ENCODE results near the gene ADPRM. TPM values are rescaled to one million over a fixed set of nuclear protein-coding genes. Genes with fewer than 3 reads are reported as not detected.
"Not testable (repeated sequence)": the region's sequence is repeated elsewhere in the genome, so short reads cannot be mapped to it uniquely, and the experiment has no call there.

ADPRM gene
- total and polyA plus RNA-seq, 7 donors, result 7.4 to 16.6 (median 11.4) TPM

- Histone ChIP-seq H3K9me3 (no peaks in the 10 kb centered on the region), H3K4me3 (peak overlapping the region in 1 of 4 donors; percentile 81), H3K4me1 (peaks cover 2 to 17% (median 10%) of the 10 kb centered on the region in 4 donors), H3K27me3 (no peaks in the 10 kb centered on the region), H3K36me3 (peaks cover 0 to 4% (median 1%) of the 10 kb centered on the region in 4 donors), H3K27ac (peak overlapping the region in 3 of 4 donors; percentile 28 to 96 (median 95))
- DNase-seq, result no peak
- intact Hi-C loops (cut with DNase I), result no loop called here
- TF ChIP-seq POLR2AphosphoS5 (IDR thresholded peaks at IDR 0.05), result no peak
- no peak for TF ChIP-seq EP300 (IDR thresholded peaks at IDR 0.05)
- TF ChIP-seq CTCF (IDR thresholded peaks at IDR 0.05), result no peak
- no peak for TF ChIP-seq POLR2A (IDR thresholded peaks at IDR 0.05)
- 68 to 88% methylated on average over 6 of the region's 6 CpGs for WGBS, 2 donors
Observed at GRCh38 chr17:10731408-10731879, 34.0 kb downstream of the ADPRM start.

GRCh38 chr17:10732121-10732520 lies 34.7 kb downstream of the ADPRM start:
- H3K4me3 ChIP-seq; H3K27me3 ChIP-seq; intact Hi-C loops (cut with DNase I); H3K9me3 ChIP-seq; DNase-seq; H3K27ac ChIP-seq; H3K36me3 ChIP-seq: not testable (repeated sequence)
- WGBS, 2 donors, result 84 to 88% methylated on average over 6 of the region's 6 CpGs
- peaks cover 2 to 17% (median 10%) of the 10 kb centered on the region in 4 donors for H3K4me1 ChIP-seq

GRCh38 chr17:10733666-10734065 lies 36.3 kb downstream of the ADPRM start:
- Histone ChIP-seq H3K27ac (no peak overlapping the region), H3K27me3 (no peaks in the 10 kb centered on the region), H3K9me3 (no peaks in the 10 kb centered on the region), H3K4me1 (peaks cover 2 to 17% (median 10%) of the 10 kb centered on the region in 4 donors), H3K36me3 (no peaks in the 10 kb centered on the region), H3K4me3 (no peak overlapping the region)
- DNase-seq, result no peak
- WGBS, 2 donors, result 50 to 84% methylated on average over 3 of the region's 3 CpGs
- intact Hi-C loops (cut with DNase I), result no loop called here
- TF ChIP-seq POLR2A (IDR thresholded peaks at IDR 0.05), result no peak
- TF ChIP-seq CTCF (IDR thresholded peaks at IDR 0.05), result no peak
- no peak for TF ChIP-seq POLR2AphosphoS5 (IDR thresholded peaks at IDR 0.05)
- no peak for TF ChIP-seq EP300 (IDR thresholded peaks at IDR 0.05)

- no peaks in the 10 kb centered on the region for H3K27me3 ChIP-seq
- H3K4me1 ChIP-seq, result peaks cover 0 to 11% (median 9%) of the 10 kb centered on the region in 4 donors
- H3K36me3 ChIP-seq, result no peaks in the 10 kb centered on the region
- H3K27ac ChIP-seq, result no peak overlapping the region
- intact Hi-C loops (cut with DNase I), result no loop called here
- TF ChIP-seq POLR2A (IDR thresholded peaks at IDR 0.05) (no peak), CTCF (IDR thresholded peaks at IDR 0.05) (no peak), POLR2AphosphoS5 (IDR thresholded peaks at IDR 0.05) (no peak)
- no peaks in the 10 kb centered on the region for H3K9me3 ChIP-seq
- WGBS, 2 donors, result 81 to 88% methylated on average over 2 of the region's 2 CpGs
- DNase-seq, result peak; percentile 28
- no peak overlapping the region for H3K4me3 ChIP-seq
Observed at GRCh38 chr17:10735251-10735650, 37.9 kb downstream of the ADPRM start.

GRCh38 chr17:10735821-10736220 lies 38.4 kb downstream of the ADPRM start:
- H3K27me3 ChIP-seq, result no peaks in the 10 kb centered on the region
- WGBS, 2 donors, result 93 to 97% methylated on average over 4 of the region's 4 CpGs
- H3K4me1 ChIP-seq, result peaks cover 0 to 6% (median 5%) of the 10 kb centered on the region in 4 donors
- TF ChIP-seq POLR2A (IDR thresholded peaks at IDR 0.05) (no peak), CTCF (IDR thresholded peaks at IDR 0.05) (no peak), EP300 (IDR thresholded peaks at IDR 0.05) (no peak), POLR2AphosphoS5 (IDR thresholded peaks at IDR 0.05) (no peak)
- intact Hi-C loops (cut with DNase I), result no loop called here
- H3K36me3 ChIP-seq, result no peaks in the 10 kb centered on the region
- no peaks in the 10 kb centered on the region for H3K9me3 ChIP-seq
- H3K27ac ChIP-seq, result no peak overlapping the region
- H3K4me3 ChIP-seq, result no peak overlapping the region
- DNase-seq, result no peak

All from sigmoid colon (tissue), 7 donors.